Inflammatory macrophage treated with lipopolysaccharide for 4 hours (primary cell): ENCODE results near the gene STAB2.
"Not testable (repeated sequence)": the region's sequence is repeated elsewhere in the genome, so short reads cannot be mapped to it uniquely, and the experiment has no call there.

Experiments used
- DNase-seq: peaks from one replicate; pipeline ENCODE4 v3.0.0-alpha.2; 2020

STAB2 gene

DNA sequence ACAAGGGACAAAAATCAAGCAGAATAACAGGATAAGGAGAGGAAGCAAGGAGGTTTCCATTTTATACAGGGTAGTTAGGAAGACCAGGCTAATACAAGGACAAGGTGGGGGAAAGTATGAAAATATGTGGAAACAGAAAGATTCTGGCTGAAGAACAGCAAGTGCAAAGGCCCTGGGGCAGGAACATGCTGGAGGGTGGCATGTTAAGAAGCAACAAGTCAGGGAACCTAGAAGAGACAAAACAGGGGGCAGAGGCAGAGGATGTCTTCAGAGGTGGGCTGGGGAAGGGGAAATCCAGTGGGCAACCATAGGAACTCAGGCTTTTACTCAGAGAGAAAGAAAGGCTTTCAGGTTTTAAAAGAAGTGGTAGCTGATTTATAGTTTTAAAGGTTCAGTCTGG lies 199.1 kb downstream of the STAB2 start:
- no peak for DNase-seq

DNA sequence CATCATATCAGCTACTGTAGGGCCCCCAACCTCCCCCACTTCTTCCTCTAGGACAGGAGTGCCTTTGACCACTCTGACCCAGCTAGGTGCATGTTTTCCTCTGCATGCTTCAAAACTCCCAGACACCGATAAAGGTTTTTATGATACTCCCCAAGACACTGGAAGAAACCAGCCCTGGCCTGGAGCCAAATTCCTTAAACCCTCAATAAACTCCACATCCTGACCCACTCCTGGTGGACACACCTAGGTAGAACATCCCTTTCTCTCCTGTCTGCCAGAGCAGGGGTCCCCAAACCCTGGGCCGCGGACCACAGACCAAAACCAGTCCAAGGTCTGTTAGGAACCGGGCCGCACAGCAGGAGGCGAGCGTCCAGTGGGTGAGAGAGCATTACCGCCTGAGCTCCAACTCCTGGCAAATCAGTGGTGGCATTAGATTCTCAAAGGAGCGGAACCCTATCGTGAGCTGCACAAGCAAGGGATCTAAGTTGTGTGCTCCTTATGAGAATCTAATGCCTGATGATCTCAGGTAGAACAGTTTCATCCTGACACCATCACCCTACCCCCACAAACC lies 204.4 kb downstream of the STAB2 start:
- DNase-seq = no peak

DNA sequence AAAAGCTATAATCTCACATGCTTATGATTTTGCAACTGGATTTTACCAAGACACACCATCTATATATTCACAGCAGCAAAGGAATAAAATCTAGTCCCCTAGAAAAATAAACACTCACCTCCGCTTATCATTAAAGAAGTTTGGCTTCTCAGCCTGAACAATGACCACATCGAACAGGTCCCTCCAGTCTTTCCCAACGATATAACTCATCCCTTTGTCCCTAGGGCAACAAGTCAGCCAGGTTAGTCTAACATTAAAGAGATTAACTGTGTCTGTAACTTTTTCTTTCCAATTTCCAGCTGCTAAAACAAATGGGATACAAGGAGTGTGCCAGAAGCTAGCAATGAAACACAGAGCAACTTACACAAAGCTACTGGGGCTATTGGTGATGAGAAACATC lies 206.0 kb downstream of the STAB2 start:
- no peak for DNase-seq

DNA sequence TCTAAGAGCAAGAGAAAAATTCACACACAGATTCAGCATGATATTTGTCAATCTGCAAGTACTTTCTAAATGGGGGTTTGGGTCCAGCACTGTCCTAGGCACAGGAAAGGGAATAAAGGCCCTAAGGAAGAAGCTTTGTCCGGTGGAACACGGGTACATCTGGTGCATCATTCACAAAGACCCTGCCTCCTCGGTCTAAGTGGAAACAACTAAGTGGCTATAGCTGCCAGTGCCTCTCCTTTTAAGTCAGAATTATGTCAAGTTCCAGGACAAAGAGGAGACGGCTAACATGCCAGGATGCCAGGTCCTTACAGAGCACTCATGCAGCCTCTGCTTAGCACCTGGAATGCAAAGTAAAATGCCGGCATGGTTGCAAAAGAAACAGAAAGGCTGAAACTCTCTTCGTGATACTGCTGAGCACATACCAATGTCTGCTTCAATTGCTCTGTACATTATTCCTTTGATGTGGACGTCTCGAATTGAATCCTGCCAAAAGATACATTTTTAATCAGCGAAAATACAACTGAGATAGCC lies 206.5 kb downstream of the STAB2 start:
- no peak for DNase-seq

DNA sequence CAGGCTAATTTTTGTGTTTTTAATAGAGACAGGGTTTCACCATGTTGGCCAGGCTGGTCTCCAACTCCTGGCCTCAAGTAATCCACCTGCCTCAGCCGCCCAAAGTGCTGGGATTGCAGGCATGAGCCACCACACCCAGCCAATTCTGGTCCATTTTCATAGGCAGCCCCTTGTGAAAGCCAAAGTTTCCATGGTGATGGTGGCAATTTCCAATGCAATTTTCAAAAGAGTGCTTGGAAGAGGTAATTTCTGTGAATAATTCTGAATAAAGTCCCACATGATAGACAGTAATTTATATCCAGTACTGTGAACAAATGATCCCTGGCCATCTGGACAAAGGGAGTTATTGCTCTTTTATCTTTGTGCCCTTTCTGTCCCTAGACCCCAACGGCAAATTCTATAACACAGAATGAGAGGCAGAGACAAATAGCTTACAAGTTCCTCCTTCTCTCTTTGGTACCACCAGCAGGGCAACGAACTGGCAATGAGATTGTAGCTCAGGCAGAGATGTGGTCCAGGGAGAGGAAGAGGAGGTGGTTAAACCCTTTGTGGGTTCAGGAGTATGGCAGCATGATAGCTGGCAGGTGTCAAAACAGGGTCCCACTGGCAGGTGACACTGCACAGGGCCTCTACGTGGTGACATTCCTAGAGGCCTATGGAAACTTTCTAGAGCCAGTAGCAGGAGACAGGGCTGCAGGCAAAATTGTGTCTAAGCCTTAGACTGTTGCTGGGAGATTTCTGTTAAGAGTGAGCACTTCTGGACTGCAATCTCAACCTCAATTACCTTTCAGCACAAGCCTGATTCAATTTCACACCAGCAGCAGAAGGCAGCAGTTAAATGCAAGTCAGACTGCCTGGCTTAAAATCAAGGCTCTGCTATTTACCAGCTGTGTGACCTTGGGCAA lies 207.5 kb downstream of the STAB2 start:
- DNase-seq = no peak

DNA sequence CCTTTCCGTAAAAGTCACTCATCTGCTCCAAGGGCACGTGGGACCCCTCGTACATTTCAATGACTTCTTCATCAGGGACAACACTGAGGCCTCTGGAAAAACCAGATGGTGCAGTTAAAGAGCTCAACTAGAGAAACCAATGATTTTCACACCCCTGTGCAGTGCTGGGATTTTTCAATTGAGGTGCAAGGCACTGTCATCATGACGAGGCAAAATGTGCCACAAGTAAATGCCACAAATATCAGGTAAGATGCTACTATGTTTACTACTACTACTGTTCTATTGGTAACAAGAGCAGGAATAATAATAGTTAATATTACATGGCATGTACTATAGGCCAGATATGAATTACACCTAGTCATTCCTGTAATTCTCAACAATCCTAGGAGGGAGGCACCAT lies 211.5 kb downstream of the STAB2 start:
- no peak for DNase-seq

DNA sequence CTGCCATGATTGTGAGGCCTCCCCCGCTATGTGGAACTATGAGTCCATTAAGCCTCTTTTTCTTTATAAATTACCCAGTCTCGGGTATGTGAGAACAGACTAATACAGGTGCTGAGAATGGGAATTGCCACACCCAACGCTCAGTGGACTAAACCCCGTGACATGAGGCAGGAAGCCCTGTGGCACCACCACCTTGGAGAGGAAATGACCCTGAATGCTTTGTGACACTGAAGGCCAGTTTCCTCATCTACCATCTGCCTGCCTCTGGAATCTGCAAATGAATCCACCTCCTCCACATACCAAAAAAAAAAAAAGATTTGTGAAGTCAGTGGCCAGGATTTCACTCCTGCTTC lies 212.4 kb downstream of the STAB2 start:
- DNase-seq = no peak

DNA sequence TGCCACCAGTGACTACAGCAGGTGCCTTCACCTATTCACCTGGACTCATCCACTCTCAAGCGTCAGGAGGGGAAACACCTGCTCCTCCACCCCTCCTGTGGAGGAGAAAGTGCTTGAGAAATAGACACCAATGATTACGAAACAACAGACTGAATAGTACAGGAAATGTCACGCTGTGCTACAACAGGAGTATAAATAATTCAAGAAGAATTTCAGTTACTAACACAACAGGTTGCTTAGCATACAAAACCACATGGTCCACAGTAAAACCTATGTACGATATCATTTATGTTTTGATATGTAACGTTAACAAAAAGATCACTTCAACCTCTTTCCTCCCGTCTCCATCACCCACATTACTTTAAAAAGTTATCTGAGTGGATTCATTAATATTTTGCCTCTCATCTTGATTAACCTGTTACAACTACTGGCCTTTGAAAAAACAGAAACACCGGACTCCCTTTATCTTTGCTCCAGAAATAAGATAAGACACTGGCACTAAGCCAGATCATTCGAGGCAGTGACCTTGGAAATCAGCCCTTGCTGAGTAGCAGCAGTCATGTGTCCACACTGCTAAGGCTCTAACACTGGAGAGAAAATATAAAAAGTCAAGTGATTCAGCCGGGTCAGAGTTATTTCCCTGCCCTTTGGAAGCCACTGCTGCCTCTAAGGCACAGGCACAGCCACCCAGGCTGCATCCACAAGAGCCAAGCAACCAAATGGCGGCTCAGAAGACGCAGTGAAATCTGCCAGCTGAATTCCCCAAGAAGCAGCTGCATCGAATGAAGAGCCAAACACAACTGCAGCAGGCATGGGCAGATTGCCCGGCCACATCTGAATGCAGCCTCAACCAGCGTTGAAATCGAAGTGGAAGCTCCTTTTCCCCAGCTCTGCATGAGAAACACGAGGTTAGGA lies 213.0 kb downstream of the STAB2 start:
- DNase-seq = peak; percentile 26

DNA sequence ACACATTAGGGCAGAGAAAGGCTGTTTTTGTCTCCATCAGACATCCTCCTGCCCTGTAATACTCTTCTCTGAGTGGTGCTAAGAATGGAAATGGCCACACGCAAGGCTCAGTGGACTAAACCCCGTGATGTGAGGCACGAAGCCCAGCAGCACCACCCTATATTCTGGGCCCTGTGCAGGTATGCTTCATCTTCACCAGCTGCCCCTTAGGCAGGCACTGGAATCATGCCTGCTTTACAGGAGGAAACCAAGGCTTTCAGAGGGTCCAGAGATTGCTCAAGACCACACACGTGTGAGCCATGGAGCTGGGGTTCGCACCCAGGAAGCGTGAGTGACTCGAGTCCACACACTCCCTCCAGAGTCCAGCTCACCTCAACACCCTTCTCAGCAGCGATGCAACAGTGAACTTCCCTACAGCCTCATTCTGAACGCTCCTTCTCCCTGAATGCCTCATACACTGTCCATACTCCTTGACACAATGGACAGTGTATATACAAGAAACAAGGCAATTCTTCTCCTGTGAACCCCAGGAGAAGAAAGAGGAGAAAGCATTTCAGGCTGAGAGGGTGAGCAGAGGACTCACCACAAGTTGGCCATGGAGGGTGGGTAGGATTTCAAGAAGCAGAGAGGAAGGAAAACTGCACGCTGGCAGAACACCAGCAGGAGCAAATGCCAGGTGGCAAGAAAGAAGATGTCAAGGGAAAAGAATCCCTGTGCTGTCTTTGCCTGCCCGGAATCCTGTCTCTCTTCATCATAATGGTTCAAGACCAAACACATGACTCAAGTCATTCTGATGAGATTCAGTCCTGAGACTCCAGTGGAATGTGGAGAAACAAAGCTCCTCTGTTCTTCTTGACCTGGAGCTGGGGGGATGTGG lies 214.9 kb downstream of the STAB2 start:
- no peak for DNase-seq

DNA sequence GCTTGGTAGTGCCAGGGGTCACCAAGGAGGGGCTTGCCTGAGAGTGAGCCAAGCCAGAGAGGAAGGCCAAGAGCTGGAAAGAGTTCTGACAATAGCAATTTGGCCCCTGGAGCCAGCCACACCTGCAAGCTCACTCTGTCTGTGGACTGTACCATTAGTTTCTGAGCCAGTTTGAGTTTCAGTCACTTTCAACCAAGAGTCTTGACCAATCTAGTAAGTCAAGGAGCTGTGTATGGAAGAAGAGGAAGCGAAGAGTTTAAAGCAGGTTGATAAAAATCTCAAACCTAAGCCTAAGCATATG lies 215.5 kb downstream of the STAB2 start:
- no peak for DNase-seq

DNA sequence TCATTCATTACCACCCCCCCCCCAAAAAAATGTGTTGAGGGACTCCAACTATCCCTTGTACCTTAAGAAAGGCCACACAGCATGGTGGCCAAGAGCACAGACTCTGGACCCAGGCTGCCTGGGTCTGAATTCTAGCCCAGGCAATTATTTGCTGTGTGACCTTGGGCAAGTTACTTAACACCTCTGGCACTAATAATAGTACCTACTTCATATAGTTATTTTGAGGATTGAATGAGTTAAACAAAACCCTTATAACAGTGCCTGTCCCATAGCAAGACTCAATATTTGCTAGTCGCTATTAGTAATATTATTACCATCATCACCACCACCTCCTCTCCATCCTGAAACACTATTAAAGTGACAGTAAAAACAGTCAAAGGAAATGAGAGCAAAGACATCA lies 216.8 kb downstream of the STAB2 start:
- no peak for DNase-seq

DNA sequence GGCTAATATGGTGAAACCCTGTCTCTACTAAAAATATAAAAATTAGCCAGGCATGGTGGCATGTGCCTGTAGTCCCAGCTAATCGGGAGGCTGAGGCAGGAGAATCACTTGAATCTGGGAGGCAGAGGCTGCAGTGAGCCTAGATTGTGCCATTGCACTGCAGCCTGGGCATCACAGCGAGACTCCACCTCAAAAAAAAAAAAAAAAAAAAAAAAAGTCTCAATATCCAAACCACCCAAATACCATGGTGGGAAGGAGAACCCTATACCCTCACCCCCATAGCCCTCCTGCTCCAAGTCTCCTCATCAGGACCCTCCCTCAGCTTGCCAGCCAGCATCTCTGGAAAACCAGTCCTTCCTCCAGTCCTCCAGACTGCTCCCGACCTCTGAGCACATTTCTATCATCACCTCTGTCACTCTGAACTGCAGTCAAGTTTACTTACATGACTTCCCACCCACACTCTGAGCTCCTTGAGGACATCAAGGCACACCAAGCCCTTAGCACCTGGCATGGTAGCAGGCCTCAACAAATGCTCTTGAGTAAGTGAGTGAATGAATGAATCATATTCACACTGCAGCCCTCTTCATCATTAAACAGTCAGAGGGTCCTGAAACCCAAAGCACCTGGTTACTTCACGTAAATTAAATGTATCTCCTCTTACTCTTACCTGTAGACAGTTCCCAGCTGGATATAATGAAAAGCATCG lies 218.7 kb downstream of the STAB2 start:
- DNase-seq = no peak

DNA sequence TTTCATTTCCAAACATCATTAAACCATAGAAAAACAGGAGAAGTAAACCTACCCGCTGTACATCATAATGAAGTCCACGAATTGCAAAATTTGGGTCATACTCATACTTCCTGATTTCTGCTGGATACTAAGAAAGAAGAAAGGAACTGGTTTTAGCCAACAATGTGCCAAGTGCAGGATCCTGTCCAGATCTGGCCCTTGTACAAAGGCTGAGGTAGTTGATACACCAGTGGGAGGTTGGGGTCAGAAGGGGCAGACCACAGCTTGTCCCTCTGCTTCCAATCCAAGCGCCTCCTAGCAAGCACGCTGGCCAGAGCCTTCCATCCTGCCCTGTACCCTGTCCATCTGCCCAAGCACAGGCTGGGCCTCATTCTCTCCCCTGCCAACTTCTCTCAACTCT lies 219.7 kb downstream of the STAB2 start:
- DNase-seq = peak; percentile 90

DNA sequence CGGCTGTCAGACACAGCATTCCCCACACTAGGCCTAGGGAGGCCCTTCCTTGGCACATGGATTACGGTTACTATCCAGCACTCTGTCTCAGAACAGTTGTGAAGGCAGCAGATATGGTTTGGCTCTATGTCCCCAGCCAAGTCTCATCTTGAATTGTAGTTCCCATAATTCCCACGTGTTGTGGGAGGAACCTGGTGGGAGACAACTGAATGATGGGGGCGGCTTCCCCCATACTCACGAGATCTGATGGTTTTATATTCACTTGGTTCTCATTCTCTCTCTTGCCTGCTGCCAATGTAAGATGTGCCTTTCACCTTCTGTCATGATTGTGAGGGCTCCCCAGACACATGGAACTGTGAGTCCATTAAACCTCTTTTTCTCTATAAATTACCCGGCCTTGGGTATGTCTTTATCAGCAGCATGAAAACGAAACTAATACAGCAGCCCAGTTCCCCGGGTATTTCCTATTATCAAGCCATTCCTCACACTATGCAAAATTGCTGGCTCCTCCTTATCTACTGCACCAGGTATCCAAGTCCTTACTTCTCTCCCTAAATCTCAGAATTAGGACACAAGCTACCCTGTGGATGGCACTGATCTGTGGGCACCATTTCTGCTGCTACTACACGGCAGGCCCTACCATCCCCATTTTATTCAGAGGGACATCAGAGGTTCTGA lies 220.6 kb downstream of the STAB2 start:
- DNase-seq = no peak

DNA sequence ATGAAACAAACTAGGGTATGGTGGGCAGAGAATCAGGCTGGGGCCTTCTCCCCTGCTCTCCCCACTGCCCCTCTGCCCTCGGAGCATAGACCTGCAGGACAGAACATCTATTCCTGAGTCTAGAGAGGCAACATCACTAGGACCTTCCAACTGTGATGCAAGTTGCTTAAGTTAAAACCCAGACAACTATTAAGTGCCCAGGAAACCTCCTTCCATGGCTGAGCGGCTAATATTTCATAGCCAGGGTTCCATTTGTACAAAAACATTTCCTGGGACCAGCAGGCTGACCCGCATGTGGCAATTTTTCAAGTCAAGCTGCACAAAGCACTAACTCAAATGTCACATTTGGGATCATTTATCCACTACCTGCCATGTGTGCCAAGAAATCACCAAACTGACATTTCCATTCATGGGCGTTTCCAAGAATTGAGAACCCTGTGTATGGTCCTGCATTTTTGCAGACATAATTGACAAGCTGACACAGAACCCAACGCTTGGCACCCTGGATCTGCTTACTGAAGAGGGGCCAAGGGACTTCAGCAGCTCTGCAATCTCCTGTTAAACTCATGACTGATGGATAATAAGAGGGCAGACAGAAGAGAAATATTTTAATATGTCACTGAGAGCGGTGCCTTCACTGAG lies 221.3 kb downstream of the STAB2 start:
- no peak for DNase-seq

DNA sequence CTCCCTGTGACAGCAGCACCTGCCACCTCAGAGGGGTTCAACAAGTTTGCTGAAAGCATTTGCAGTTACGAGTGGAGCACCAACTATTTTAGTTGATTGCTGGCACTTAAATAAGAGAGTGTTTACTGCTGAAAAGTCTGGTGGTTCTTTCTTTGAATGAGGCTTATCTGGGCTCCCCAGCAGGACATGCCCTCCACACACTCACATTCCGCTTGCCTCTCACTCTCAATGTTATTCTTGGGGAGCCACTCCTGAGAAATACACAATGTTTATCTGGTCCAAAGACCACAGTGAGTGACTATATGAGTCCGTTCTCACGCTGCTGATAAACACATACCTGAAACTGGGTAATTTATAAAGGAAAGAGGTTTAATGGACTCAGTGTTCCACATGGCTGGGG lies 222.1 kb downstream of the STAB2 start:
- no peak for DNase-seq

DNA sequence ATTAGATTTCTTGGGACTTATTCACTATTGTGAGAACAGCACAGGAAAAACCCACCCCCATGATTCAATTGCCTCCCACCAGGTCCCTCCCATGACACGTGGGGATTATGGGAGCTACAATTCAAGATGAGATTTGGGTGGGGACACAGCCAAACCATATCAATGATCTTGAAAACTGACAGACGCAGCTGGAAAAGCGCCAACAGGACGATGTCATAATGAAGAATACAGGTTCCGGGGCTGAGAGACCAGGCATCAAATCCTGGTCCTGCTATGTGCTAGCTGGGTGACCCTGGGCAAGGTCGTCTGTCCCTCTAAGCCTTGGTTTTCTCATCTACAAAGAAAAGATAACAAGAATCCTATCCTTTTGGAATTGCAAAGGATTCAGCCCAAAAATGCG lies 222.6 kb downstream of the STAB2 start:
- not testable (repeated sequence) for DNase-seq

DNA sequence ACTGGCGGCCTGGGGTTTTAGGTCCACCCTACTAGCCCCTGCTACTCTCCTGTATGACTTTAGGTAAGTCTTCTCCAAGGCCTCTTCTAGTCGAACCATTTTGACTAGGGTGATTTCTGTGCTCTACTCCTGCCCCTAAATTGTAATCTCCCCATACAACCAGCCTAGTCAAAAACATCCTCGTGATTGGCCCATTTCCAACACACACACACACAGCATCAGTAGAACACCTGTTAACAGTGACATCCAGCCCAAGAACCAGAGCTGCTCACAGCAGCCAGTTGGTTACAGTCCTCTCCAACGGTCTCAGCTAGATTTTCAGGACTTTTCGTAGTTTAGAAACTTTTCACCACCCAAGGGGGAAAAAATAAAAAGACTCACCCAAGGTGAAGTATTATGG lies 223.0 kb downstream of the STAB2 start:
- DNase-seq = no peak

DNA sequence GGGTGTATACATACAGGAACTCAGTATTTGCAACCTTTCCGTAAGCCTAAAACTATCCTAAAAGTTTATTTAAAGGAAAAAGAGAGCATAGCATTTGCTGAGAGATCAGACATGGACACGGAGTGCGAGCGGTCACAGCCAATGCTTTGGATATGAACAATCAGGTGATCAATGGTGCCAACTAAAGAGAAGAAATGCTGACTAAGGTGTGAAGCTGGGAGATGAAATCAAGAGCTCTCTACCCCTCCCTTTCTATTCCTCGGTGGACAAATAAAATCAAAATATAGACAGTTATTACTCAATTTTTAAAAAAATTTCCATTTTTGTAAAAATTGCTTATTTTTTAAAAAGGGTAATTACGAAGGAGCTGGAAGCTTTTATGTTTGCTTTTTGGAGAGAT lies 224.7 kb downstream of the STAB2 start:
- no peak for DNase-seq

DNA sequence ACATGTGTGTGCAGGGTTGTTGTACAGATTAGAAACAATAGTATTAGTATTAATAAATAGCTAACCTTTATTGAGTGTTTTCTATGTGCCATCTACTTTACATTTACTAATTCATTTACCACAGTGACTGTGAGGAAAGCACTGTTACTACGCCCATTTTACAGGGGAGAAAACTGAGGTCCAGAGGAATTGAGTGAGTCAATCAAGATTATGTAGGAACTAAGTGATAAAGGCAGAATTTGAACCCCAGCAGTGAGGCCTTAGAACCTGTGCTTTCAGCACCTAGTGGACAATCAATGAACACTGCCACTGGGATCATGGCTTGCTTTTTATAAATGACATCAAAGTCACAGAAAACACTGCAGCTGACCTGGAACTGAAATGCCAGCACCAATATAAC lies 225.7 kb downstream of the STAB2 start:
- DNase-seq = no peak

DNA sequence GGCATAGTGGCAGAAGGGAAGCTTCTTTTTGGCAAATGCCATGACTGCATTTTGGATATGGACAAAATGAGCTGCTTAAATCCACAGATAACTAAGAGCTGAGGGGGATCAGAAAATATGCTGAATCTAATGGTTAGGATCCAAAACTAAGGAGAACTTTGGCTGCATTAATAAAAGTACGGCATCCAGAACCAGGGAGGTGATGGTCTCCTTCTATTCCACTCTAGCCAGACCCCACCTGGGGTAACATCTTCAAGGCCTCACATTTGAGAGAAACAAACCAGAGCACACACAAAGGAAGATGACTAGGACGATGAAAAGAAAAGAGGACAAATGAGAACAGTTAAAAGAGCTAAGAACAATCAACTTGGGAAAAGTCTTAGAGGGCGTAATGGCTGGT lies 226.4 kb downstream of the STAB2 start:
- no peak for DNase-seq
